A673 (cell line): ENCODE results near the gene POLR3K. TPM values are rescaled to one million over a fixed set of nuclear protein-coding genes. Genes with fewer than 3 reads are reported as not detected.

ENCODE experiments used
- BruUV-seq: library from RNA; stranded (reverse); fragments of 400-500 nt; replicated peaks from 2 replicates; lab custom pipeline; 2021; lab: Mats Ljungman, UMichigan
- CTCF ChIA-PET: fragments of 300-600 bp; sonication (Branson Sonifier 250); formaldehyde crosslinking; loops from one replicate; lab custom pipeline; 2022; ENCODE audit warnings: antibody characterized with exemption; lab: Charles Lee
- POLR2A ChIA-PET: fragments of 300-600 bp; sonication (Branson Sonifier 250); formaldehyde crosslinking; loops from one replicate; lab custom pipeline; 2022; ENCODE audit warnings: antibody characterized with exemption; ENCODE audit not compliant: low non-redundant PET; lab: Charles Lee
- DNase-seq: peaks from one replicate; pipeline ENCODE4 v3.0.0-alpha.2; 2015; ENCODE audit warnings: low spot score
- H3K27ac ChIP-seq: fragments of 200-600 bp; sonication (generic); 2 replicates; pipeline ENCODE4 v1.5.1; 2016; ENCODE audit warnings: mixed run types, low read depth, mild to moderate bottlenecking, mixed read lengths, antibody characterized with exemption, low read length; ENCODE audit not compliant: poor library complexity, severe bottlenecking
- H3K27me3 ChIP-seq: fragments of 200-600 bp; sonication (generic); replicated peaks from 2 replicates; pipeline ENCODE4 v1.6.1; 2017; ENCODE audit warnings: mixed run types, low read depth, mild to moderate bottlenecking, mixed read lengths, antibody characterized with exemption, low read length; ENCODE audit not compliant: insufficient read depth, poor library complexity
- H3K36me3 ChIP-seq: fragments of 200-600 bp; sonication (generic); 2 replicates; pipeline ENCODE4 v1.6.1; 2016; ENCODE audit warnings: mixed run types, mild to moderate bottlenecking, mixed read lengths, antibody characterized with exemption, low read length; ENCODE audit not compliant: insufficient read depth, poor library complexity, severe bottlenecking
- H3K4me1 ChIP-seq: fragments of 200-600 bp; sonication (generic); 2 replicates; pipeline ENCODE4 v1.6.1; 2017; ENCODE audit warnings: mixed run types, mild to moderate bottlenecking, mixed read lengths, antibody characterized with exemption, low read length; ENCODE audit not compliant: insufficient read depth, poor library complexity, severe bottlenecking
- H3K4me3 ChIP-seq: fragments of 200-600 bp; sonication (generic); 2 replicates; pipeline ENCODE4 v1.5.1; 2016; ENCODE audit warnings: low read depth, mixed run types, mild to moderate bottlenecking, mixed read lengths, low read length; ENCODE audit not compliant: poor library complexity, severe bottlenecking
- H3K9me3 ChIP-seq: fragments of 200-600 bp; sonication (generic); 2 replicates; pipeline ENCODE4 v1.6.1; 2016; ENCODE audit warnings: mixed run types, low read depth, mild to moderate bottlenecking, mixed read lengths, antibody characterized with exemption, low read length; ENCODE audit not compliant: poor library complexity, severe bottlenecking
- EZH2 ChIP-seq: fragments of 200-600 bp; sonication (generic); IDR thresholded peaks from 2 replicates; pipeline ENCODE4 v1.6.1; 2017; ENCODE audit warnings: borderline replicate concordance, low read depth, mild to moderate bottlenecking, mixed read lengths, antibody characterized with exemption, low read length; ENCODE audit not compliant: poor library complexity, severe bottlenecking
- intact Hi-C: fragments of 100-400 bp; cut with micrococcal nuclease; formaldehyde crosslinking; loops from one replicate; pipeline ENCODE4 v1.10.0; 2022; ENCODE audit not compliant: unreplicated experiment
- total RNA-seq: library from RNA; stranded (reverse); gene quantifications from 2 replicates; pipeline ENCODE4 v1.2.3, GENCODE V29; 2021
- TF ChIP-seq, protein P1 (sequence below): fragments of 300-800, 200-600 bp; sonication (generic); conservative IDR thresholded peaks from 2 replicates; pipeline ENCODE4 v1.5.1; 2017; ENCODE audit warnings: low read depth, mild to moderate bottlenecking, antibody characterized with exemption, low read length, moderate library complexity, mixed read lengths

Gene POLR3K
- total RNA-seq, 1 experiment from 2014 or later, result 48.5 TPM

DNA sequence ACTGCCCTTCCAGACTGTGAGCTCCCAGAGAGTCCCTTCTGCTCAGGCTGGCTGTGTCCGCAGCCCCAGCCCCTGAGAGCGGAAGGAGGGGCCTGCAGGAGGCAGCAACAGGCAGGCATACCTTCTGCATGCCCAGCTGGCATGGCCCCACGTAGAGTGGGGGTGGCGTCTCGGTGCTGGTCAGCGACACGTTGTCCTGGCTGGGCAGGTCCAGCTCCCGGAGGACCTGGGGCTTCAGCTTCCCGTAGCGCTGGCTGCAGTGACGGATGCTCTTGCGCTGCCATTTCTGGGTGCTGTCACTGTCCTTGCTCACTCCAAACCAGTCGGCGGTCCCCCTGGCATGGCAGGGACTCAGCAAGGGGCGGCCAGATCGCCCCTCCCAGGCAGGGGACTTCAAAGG is 10.1 kb upstream of the POLR3K start:
- no peak for DNase-seq
- no peak overlapping the region for H3K27ac ChIP-seq
- TF ChIP-seq, protein P1, sequence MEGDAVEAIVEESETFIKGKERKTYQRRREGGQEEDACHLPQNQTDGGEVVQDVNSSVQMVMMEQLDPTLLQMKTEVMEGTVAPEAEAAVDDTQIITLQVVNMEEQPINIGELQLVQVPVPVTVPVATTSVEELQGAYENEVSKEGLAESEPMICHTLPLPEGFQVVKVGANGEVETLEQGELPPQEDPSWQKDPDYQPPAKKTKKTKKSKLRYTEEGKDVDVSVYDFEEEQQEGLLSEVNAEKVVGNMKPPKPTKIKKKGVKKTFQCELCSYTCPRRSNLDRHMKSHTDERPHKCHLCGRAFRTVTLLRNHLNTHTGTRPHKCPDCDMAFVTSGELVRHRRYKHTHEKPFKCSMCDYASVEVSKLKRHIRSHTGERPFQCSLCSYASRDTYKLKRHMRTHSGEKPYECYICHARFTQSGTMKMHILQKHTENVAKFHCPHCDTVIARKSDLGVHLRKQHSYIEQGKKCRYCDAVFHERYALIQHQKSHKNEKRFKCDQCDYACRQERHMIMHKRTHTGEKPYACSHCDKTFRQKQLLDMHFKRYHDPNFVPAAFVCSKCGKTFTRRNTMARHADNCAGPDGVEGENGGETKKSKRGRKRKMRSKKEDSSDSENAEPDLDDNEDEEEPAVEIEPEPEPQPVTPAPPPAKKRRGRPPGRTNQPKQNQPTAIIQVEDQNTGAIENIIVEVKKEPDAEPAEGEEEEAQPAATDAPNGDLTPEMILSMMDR, result no peak
- no peak for TF ChIP-seq EZH2
- ChIA-PET POLR2A (interaction anchor here (0.5 kb wide), 1 partner anchor 31 kb away, joined by 3 read pairs; no protein-coding TSS in a partner anchor), CTCF (no interaction called here)
- no peaks in the 10 kb centered on the region for H3K9me3 ChIP-seq
- H3K27me3 ChIP-seq, result no peaks in the 10 kb centered on the region
- no peaks in the 10 kb centered on the region for H3K36me3 ChIP-seq
- intact Hi-C loops, result no loop called here
- BruUV-seq, result no TSS peak
- no peaks in the 10 kb centered on the region for H3K4me1 ChIP-seq
- no peak overlapping the region for H3K4me3 ChIP-seq

DNA sequence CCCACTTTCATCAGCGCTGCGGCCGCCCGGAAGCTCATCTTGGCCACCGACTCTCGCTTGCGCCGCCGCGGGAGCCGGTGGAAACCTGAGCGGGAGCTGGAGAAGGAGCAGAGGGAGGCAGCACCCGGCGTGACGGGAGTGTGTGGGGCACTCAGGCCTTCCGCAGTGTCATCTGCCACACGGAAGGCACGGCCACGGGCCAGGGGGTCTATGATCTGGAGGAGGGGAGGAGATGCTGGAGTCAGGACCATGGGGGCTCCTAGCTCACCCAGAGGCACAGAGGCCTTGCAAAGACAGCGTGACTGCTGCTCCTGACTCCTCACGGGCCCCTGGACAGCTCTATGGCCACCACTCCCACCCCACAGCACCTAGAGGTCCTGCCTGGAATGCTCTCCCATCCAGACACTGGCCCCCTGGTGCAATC is 9.6 kb upstream of the POLR3K start:
- intact Hi-C loops, result no loop called here
- TF ChIP-seq EZH2, result no peak
- TF ChIP-seq, protein P1, result no peak
- Histone ChIP-seq H3K36me3 (peaks cover 4% of the 10 kb centered on the region), H3K4me3 (no peak overlapping the region), H3K27me3 (no peaks in the 10 kb centered on the region), H3K9me3 (no peaks in the 10 kb centered on the region), H3K27ac (no peak overlapping the region), H3K4me1 (no peaks in the 10 kb centered on the region)
- POLR2A ChIA-PET, result no interaction called here
- DNase-seq, result no peak
- CTCF ChIA-PET, result interaction anchor here (1.1 kb wide), 1 partner anchor 34 kb away, joined by 3 read pairs; no protein-coding TSS in a partner anchor
- BruUV-seq, result no TSS peak

DNA sequence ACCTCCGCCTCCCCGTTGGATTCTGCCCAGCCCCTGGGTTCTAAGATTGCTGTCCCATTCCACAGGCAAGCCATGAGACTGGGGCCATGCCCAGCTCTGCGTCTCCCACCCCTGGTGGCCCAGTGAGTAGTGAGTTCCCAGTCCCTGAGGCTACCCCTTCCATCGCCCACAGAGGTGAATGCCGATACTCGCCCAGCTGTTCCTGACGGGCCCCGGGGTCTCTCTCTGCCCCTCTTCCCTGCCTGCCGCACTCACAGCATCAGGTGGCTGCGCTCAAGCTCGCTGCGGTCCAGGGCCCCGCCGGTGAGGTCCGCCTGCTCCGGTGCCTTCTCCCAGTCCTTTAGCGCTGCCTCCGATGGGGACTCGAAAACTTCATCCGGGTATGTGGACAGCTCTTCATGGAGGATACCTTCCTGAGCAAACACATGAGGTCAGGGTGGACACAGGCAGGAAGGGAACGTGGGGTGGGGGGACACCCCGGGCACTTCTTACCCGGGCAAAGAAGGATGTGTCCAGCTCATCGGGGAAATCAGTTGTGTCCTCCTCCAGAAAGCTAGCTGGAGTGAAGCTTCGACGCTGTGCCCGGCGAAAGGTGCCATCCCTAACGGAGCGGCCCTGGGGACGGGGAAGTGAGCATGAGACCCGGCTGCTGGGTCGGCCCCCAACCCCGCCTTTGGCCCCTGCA is 9.0 kb upstream of the POLR3K start:
- no peak for TF ChIP-seq EZH2
- TF ChIP-seq, protein P1, result no peak
- ChIA-PET CTCF (interaction anchor here (1.1 kb wide), 1 partner anchor 34 kb away, joined by 3 read pairs; no protein-coding TSS in a partner anchor), POLR2A (no interaction called here)
- Histone ChIP-seq H3K4me3 (no peak overlapping the region), H3K27me3 (no peaks in the 10 kb centered on the region), H3K36me3 (peaks cover 7% of the 10 kb centered on the region), H3K4me1 (no peaks in the 10 kb centered on the region), H3K27ac (no peak overlapping the region), H3K9me3 (no peaks in the 10 kb centered on the region)
- intact Hi-C loops, result no loop called here
- DNase-seq, result no peak
- BruUV-seq, result no TSS peak
